HFFc6 (cell line): ENCODE results near the gene ARID2. TPM values are rescaled to one million over a fixed set of nuclear protein-coding genes. Genes with fewer than 3 reads are reported as not detected.

ENCODE experiments used
- DNase-seq: peaks from one replicate; pipeline ENCODE4 v3.0.0-alpha.2; 2018
- H3K27ac Mint-ChIP-seq: 2 replicates; pipeline ENCODE4 v1.8.0; 2020; ENCODE audit warnings: mild to moderate bottlenecking, mixed read lengths
- H3K27me3 Mint-ChIP-seq: 2 replicates; pipeline ENCODE4 v1.8.0; 2021; ENCODE audit warnings: mild to moderate bottlenecking, moderate library complexity, mixed read lengths; ENCODE audit not compliant: insufficient read depth
- H3K36me3 Mint-ChIP-seq: 2 replicates; pipeline ENCODE4 v1.8.0; 2021; ENCODE audit warnings: low read depth, mixed read lengths
- H3K4me1 Mint-ChIP-seq: 2 replicates; pipeline ENCODE4 v1.8.0; 2020; ENCODE audit warnings: low read depth, mixed read lengths
- H3K4me3 Mint-ChIP-seq: 2 replicates; pipeline ENCODE4 v1.8.0; 2020; ENCODE audit warnings: mild to moderate bottlenecking, moderate library complexity, mixed read lengths
- H3K9me3 Mint-ChIP-seq: 2 replicates; pipeline ENCODE4 v1.8.0; 2020; ENCODE audit warnings: mild to moderate bottlenecking, mixed read lengths
- total RNA-seq, 6 experiments: library from RNA; stranded (reverse); fragmentation: NEBNext Ultra II Directional; extraction: Animal tissue kit (Norgen Biotek cat#: 25700); gene quantifications; 2 replicates in 1 of 6; 3 replicates in 5 of 6; pipeline ENCODE4 v1.2.3, GENCODE V29; 2021
- TF ChIP-seq, protein P1 (sequence below): fragments of 200-600 bp; sonication (generic); IDR thresholded peaks from 2 replicates; pipeline ENCODE4 v1.5.0; 2021; ENCODE audit warnings: antibody characterized with exemption, mild to moderate bottlenecking

ARID2 gene
- total RNA-seq, 6 experiments from 2014 or later = 11.5 to 15.6 (median 14.0) TPM

GRCh38 chr12:45785315-45785714 is 55.8 kb downstream of the ARID2 start:
- Mint-ChIP-seq H3K36me3 (no peaks in the 10 kb centered on the region), H3K27ac (no peak overlapping the region), H3K4me3 (no peak overlapping the region), H3K9me3 (no peaks in the 10 kb centered on the region), H3K4me1 (peaks cover under 1% of the 10 kb centered on the region; the same call in 1 of the 2 replicates), H3K27me3 (no peaks in the 10 kb centered on the region)
- TF ChIP-seq, protein P1, sequence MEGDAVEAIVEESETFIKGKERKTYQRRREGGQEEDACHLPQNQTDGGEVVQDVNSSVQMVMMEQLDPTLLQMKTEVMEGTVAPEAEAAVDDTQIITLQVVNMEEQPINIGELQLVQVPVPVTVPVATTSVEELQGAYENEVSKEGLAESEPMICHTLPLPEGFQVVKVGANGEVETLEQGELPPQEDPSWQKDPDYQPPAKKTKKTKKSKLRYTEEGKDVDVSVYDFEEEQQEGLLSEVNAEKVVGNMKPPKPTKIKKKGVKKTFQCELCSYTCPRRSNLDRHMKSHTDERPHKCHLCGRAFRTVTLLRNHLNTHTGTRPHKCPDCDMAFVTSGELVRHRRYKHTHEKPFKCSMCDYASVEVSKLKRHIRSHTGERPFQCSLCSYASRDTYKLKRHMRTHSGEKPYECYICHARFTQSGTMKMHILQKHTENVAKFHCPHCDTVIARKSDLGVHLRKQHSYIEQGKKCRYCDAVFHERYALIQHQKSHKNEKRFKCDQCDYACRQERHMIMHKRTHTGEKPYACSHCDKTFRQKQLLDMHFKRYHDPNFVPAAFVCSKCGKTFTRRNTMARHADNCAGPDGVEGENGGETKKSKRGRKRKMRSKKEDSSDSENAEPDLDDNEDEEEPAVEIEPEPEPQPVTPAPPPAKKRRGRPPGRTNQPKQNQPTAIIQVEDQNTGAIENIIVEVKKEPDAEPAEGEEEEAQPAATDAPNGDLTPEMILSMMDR = no peak
- DNase-seq = no peak

GRCh38 chr12:45789025-45789424 is 59.5 kb downstream of the ARID2 start:
- TF ChIP-seq, protein P1 = no peak
- Mint-ChIP-seq H3K27me3 (no peaks in the 10 kb centered on the region), H3K4me1 (no peaks in the 10 kb centered on the region), H3K4me3 (no peak overlapping the region), H3K27ac (no peak overlapping the region), H3K9me3 (no peaks in the 10 kb centered on the region), H3K36me3 (no peaks in the 10 kb centered on the region)
- DNase-seq = no peak

DNA sequence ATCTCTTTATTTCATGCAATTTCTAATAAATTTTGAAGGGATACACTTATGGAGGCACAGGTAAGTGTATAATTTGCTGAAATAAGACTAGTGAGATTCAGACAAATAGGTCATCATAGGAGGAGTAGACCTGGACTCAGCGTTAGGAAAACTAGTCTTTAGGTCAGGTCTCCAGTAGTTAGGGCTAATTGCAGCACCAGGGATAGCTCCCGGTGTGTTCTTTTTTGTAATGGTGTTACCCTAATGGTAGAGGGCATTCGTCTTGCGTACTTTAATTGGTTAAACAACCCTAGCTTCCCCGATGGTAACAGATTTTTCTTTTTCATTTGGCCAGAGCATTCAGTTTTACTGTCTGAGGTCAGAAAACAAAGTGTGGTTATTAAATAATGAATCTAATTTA is 64.9 kb downstream of the ARID2 start:
- Mint-ChIP-seq H3K27me3 (no peaks in the 10 kb centered on the region), H3K4me3 (no peak overlapping the region), H3K27ac (no peak overlapping the region), H3K36me3 (no peaks in the 10 kb centered on the region), H3K9me3 (no peaks in the 10 kb centered on the region), H3K4me1 (no peaks in the 10 kb centered on the region)
- TF ChIP-seq, protein P1 = no peak
- DNase-seq = no peak

DNA sequence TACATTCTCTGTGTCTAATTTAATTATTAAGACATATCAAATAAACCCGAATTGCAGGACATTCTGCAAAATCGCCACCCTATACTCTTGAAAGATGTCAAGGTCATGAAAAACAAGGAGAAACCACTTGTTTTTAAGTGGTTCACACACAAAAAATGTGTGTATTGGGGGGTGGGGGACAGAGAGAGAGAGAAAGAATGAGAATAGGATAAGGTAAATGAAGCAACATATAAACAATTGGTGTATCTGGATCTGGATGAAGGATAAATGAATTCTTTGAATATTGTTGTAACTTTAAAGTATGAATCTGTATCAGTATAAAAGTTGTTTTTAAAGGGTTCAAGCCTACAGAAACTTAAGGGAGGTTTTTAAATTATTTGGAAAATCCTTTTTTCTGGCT is 72.1 kb downstream of the ARID2 start:
- TF ChIP-seq, protein P1 = no peak
- H3K4me1 Mint-ChIP-seq = peaks cover 22% of the 10 kb centered on the region

GRCh38 chr12:45803111-45803510 is 73.6 kb downstream of the ARID2 start:
- no peaks in the 10 kb centered on the region for H3K9me3 Mint-ChIP-seq
- peaks cover 4% of the 10 kb centered on the region; the same call in 1 of the 2 replicates for H3K36me3 Mint-ChIP-seq
- no peaks in the 10 kb centered on the region for H3K27me3 Mint-ChIP-seq
- no peak for DNase-seq
- peak overlapping the region; percentile 15; the same call in 1 of the 2 replicates for H3K4me3 Mint-ChIP-seq
- peaks cover 22% of the 10 kb centered on the region for H3K4me1 Mint-ChIP-seq
- peak overlapping the region; percentile 44; the same call in 1 of the 2 replicates for H3K27ac Mint-ChIP-seq
- TF ChIP-seq, protein P1 = no peak

More for the DNA sequence above, 72.1 kb downstream of the ARID2 start:
- no peak for DNase-seq
- Mint-ChIP-seq H3K4me3 (no peak overlapping the region), H3K36me3 (peaks cover 4% of the 10 kb centered on the region; the same call in 1 of the 2 replicates), H3K27me3 (no peaks in the 10 kb centered on the region), H3K9me3 (no peaks in the 10 kb centered on the region), H3K27ac (no peak overlapping the region)

DNA sequence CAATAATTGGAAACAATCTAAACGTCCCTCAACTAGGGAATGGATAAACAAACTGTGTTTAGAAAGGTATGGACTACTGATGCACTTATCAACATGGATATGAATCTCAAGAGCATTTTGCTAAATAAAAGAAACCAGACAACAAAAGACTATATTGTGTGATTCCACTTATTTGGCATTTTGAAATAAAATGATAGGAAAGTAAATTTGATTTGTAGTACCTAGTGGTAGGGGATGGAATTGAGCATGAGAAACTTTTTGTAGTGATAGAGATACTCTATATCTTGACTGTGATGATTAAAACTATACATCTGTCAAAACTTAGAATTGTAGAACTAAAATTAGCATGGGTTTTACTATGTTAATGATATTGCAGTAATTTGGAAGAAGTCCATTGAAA is 87.1 kb downstream of the ARID2 start:
- TF ChIP-seq, protein P1 = peak; percentile 47
- Mint-ChIP-seq H3K4me1 (no peaks in the 10 kb centered on the region), H3K4me3 (no peak overlapping the region), H3K27me3 (no peaks in the 10 kb centered on the region), H3K36me3 (peaks cover 5% of the 10 kb centered on the region; the same call in 1 of the 2 replicates), H3K27ac (no peak overlapping the region), H3K9me3 (no peaks in the 10 kb centered on the region)
- no peak for DNase-seq
